DOHH2 (cell line): ENCODE measurements around the gene UBE2G2.
"Not testable (repeated sequence)": the region's sequence is repeated elsewhere in the genome, so short reads cannot be mapped to it uniquely, and the experiment has no call there.

ENCODE experiments used
- H3F3A ChIP-seq: fragments of 200-600 bp; sonication (generic), shearing (Covaris generic); 2 replicates; pipeline ENCODE4 v1.6.0; 2016; ENCODE audit warnings: antibody characterized with exemption, mild to moderate bottlenecking; ENCODE audit not compliant: control insufficient read depth, insufficient read depth
- H3K27ac ChIP-seq: fragments of 200-600 bp; sonication (generic); 2 replicates; pipeline ENCODE4 v1.5.1; 2014; ENCODE audit warnings: low read depth, mild to moderate bottlenecking, low read length, moderate library complexity
- H3K27me3 ChIP-seq: fragments of 200-600 bp; sonication (generic); 2 replicates; pipeline ENCODE4 v1.6.1; 2014; ENCODE audit warnings: mild to moderate bottlenecking, low read length, mixed read lengths; ENCODE audit not compliant: control insufficient read depth
- H3K36me3 ChIP-seq: fragments of 200-600 bp; sonication (generic); 2 replicates; pipeline ENCODE4 v1.6.1; 2014; ENCODE audit warnings: mild to moderate bottlenecking, low read length, moderate library complexity, mixed read lengths; ENCODE audit not compliant: control insufficient read depth
- H3K4me1 ChIP-seq: fragments of 200-600 bp; sonication (generic); 2 replicates; pipeline ENCODE4 v1.6.1; 2014; ENCODE audit warnings: mild to moderate bottlenecking, low read length, mixed read lengths; ENCODE audit not compliant: control insufficient read depth
- H3K4me2 ChIP-seq: fragments of 200-600 bp; sonication (generic); 2 replicates; pipeline ENCODE4 v1.6.0; 2014; ENCODE audit warnings: mild to moderate bottlenecking, low read length, moderate library complexity
- H3K4me3 ChIP-seq: fragments of 200-600 bp; sonication (generic); 2 replicates; pipeline ENCODE4 v1.5.1; 2014; ENCODE audit warnings: mild to moderate bottlenecking, low read length, mixed read lengths
- H3K79me2 ChIP-seq: fragments of 200-600 bp; sonication (generic); 2 replicates; pipeline ENCODE4 v1.6.1; 2014; ENCODE audit warnings: mild to moderate bottlenecking, low read length, mixed read lengths; ENCODE audit not compliant: control insufficient read depth
- H3K9me2 ChIP-seq: fragments of 200-600 bp; sonication (generic); replicated peaks from 2 replicates; pipeline ENCODE4 v1.6.1; 2014; ENCODE audit warnings: mild to moderate bottlenecking, low read length, mixed read lengths; ENCODE audit not compliant: control insufficient read depth
- H3K9me3 ChIP-seq: fragments of 200-600 bp; sonication (generic); 2 replicates; pipeline ENCODE4 v1.6.1; 2014; ENCODE audit warnings: antibody characterized with exemption, low read length, mixed read lengths; ENCODE audit not compliant: control insufficient read depth, insufficient read depth
- H4K20me1 ChIP-seq: fragments of 200-600 bp; sonication (generic); 2 replicates; pipeline ENCODE4 v1.6.0; 2014; ENCODE audit warnings: low read depth, mild to moderate bottlenecking, antibody characterized with exemption, low read length, moderate library complexity; ENCODE audit not compliant: control insufficient read depth, insufficient read depth
- CTCF ChIP-seq: fragments of 200-600 bp; sonication (generic); IDR thresholded peaks from one replicate; pipeline ENCODE4 v1.5.1; 2014; ENCODE audit warnings: antibody characterized with exemption, mild to moderate bottlenecking, low read depth, low read length; ENCODE audit not compliant: poor library complexity, severe bottlenecking
- EZH2phosphoT487 ChIP-seq: fragments of 200-600 bp; sonication (generic); IDR thresholded peaks from 2 replicates; pipeline ENCODE4 v1.6.1; 2017; ENCODE audit warnings: borderline replicate concordance, mild to moderate bottlenecking, antibody characterized with exemption, low read length, moderate library complexity, mixed read lengths

Gene UBE2G2

GRCh38 chr21:44834951-44835646 lies 33.5 kb upstream of the UBE2G2 start:
- H3F3A ChIP-seq: no peaks in the 10 kb centered on the region
- H3K4me2 ChIP-seq: no peak overlapping the region
- H3K9me2 ChIP-seq: no peaks in the 10 kb centered on the region
- H3K27me3 ChIP-seq: no peaks in the 10 kb centered on the region
- TF ChIP-seq CTCF (no peak), EZH2phosphoT487 (no peak)
- no peak overlapping the region for H3K4me3 ChIP-seq
- H3K27ac ChIP-seq: no peak overlapping the region
- no peaks in the 10 kb centered on the region for H3K9me3 ChIP-seq
- no peaks in the 10 kb centered on the region for H4K20me1 ChIP-seq
- no peaks in the 10 kb centered on the region for H3K36me3 ChIP-seq
- H3K79me2 ChIP-seq: no peaks in the 10 kb centered on the region
- H3K4me1 ChIP-seq: peaks cover 6% of the 10 kb centered on the region; the same call in 1 of the 2 replicates

GRCh38 chr21:44834231-44834950 lies 32.8 kb upstream of the UBE2G2 start:
- Histone ChIP-seq H3K4me3 (no peak overlapping the region), H3F3A (no peaks in the 10 kb centered on the region), H3K27ac (no peak overlapping the region), H3K9me3 (no peaks in the 10 kb centered on the region), H3K4me1 (peaks cover 6% of the 10 kb centered on the region; the same call in 1 of the 2 replicates), H3K79me2 (no peaks in the 10 kb centered on the region), H3K4me2 (no peak overlapping the region), H3K27me3 (no peaks in the 10 kb centered on the region), H3K36me3 (no peaks in the 10 kb centered on the region), H3K9me2 (no peaks in the 10 kb centered on the region), H4K20me1 (no peaks in the 10 kb centered on the region)
- TF ChIP-seq EZH2phosphoT487: no peak
- TF ChIP-seq CTCF: no peak

GRCh38 chr21:44833663-44834062 lies 32.0 kb upstream of the UBE2G2 start:
- H3K27me3 ChIP-seq: no peaks in the 10 kb centered on the region
- no peak overlapping the region for H3K27ac ChIP-seq
- no peaks in the 10 kb centered on the region for H3K79me2 ChIP-seq
- H3F3A ChIP-seq: no peaks in the 10 kb centered on the region
- H3K4me2 ChIP-seq: no peak overlapping the region
- H3K4me3 ChIP-seq: no peak overlapping the region
- H3K9me3 ChIP-seq: peaks cover 7% of the 10 kb centered on the region; the same call in 1 of the 2 replicates
- TF ChIP-seq CTCF (no peak), EZH2phosphoT487 (no peak)
- H3K4me1 ChIP-seq: peaks cover 6% of the 10 kb centered on the region; the same call in 1 of the 2 replicates
- H4K20me1 ChIP-seq: no peaks in the 10 kb centered on the region
- no peaks in the 10 kb centered on the region for H3K9me2 ChIP-seq
- no peaks in the 10 kb centered on the region for H3K36me3 ChIP-seq

- H3K4me1 ChIP-seq, H3K36me3 ChIP-seq, H3F3A ChIP-seq, H3K27me3 ChIP-seq, H4K20me1 ChIP-seq, H3K9me2 ChIP-seq, H3K4me3 ChIP-seq, H3K27ac ChIP-seq, H3K79me2 ChIP-seq, H3K4me2 ChIP-seq, H3K9me3 ChIP-seq: not testable (repeated sequence)
Measured at GRCh38 chr21:44832516-44833255, 31.1 kb upstream of the UBE2G2 start.
